HCT116 (cell line): ENCODE data around the gene GSTM4. TPM values are rescaled to one million over a fixed set of nuclear protein-coding genes. Genes with fewer than 3 reads are reported as not detected.

ENCODE experiments used
- ATAC-seq: fragments of 200-7000 bp; cut with Tn5 transposase; 2 replicates; pipeline ENCODE4 v1.9.1; 2020; ENCODE audit warnings: mild to moderate bottlenecking, moderate library complexity
- BruUV-seq: library from RNA; stranded (reverse); fragments of 400-500 nt; replicated peaks from 2 replicates; lab custom pipeline; 2021; lab: Mats Ljungman, UMichigan
- CTCF ChIA-PET: fragments of 300-600 bp; sonication (Branson Sonifier 250); formaldehyde crosslinking; loops from one replicate; lab custom pipeline; 2021; ENCODE audit warnings: antibody characterized with exemption; lab: Charles Lee
- POLR2A ChIA-PET: fragments of 300-600, 350-600 bp; sonication (Branson Sonifier 250); formaldehyde crosslinking; loops from one replicate; lab custom pipeline; 2021; ENCODE audit warnings: antibody characterized with exemption; lab: Charles Lee
- RAD21 ChIA-PET, 2 experiments: fragments of 300-600 bp; sonication (Branson Sonifier 250); formaldehyde crosslinking; loops; one replicate each; lab custom pipeline; 2023; ENCODE audit warnings: low total read pairs in 2 of 2; ENCODE audit not compliant: uncharacterized antibody in 2 of 2, unreplicated experiment in 2 of 2, low non-redundant PET in 1 of 2; lab: Charles Lee
- DNase-seq: peaks from one replicate; pipeline ENCODE4 v3.0.0-alpha.2; 2010; ENCODE audit warnings: low read depth, low spot score
- H2AFZ ChIP-seq: fragments of 200-600 bp; shearing (Covaris generic), sonication (generic); 2 replicates; pipeline ENCODE4 v1.6.1; 2017; ENCODE audit warnings: low read depth, mixed run types, mixed read lengths, antibody characterized with exemption, low read length; ENCODE audit not compliant: poor library complexity, severe bottlenecking
- H3K27ac ChIP-seq: 2 replicates; pipeline ENCODE4 v1.5.1; 2012; ENCODE audit warnings: low read depth, low read length
- H3K27me3 ChIP-seq: fragments of 200-600 bp; sonication (generic); 2 replicates; pipeline ENCODE4 v1.6.1; 2016; ENCODE audit warnings: mixed run types, low read length, mixed read lengths; ENCODE audit not compliant: insufficient read depth
- H3K36me3 ChIP-seq, 2 experiments: fragments of 200-500 bp in 1 of 2; fragments of 200-600 bp in 1 of 2; sonication (Bioruptor generic) in 1 of 2; sonication (generic) in 1 of 2; 2 replicates each; pipeline versions ENCODE4 v1.5.1 to v1.6.1; 2014 to 2016; ENCODE audit warnings: low read length in 2 of 2, inconsistent platforms in 1 of 2, mixed read lengths in 1 of 2, mixed run types in 1 of 2; ENCODE audit not compliant: insufficient read depth in 2 of 2, control insufficient read depth in 1 of 2
- H3K4me1 ChIP-seq, 2 experiments: fragments of 200-600 bp in 1 of 2; sonication (generic) in 1 of 2; 2 replicates each; pipeline versions ENCODE4 v1.5.1 to v1.6.1; 2012 to 2017; ENCODE audit warnings: low read length in 2 of 2, inconsistent platforms in 1 of 2, mild to moderate bottlenecking in 1 of 2, mixed read lengths in 1 of 2, mixed run types in 1 of 2, moderate library complexity in 1 of 2; ENCODE audit not compliant: insufficient read depth in 2 of 2, control insufficient read depth in 1 of 2
- H3K4me2 ChIP-seq: fragments of 200-600 bp; sonication (generic); 2 replicates; pipeline ENCODE4 v1.6.1; 2017; ENCODE audit warnings: mixed run types, low read length, mixed read lengths
- H3K4me3 ChIP-seq, 2 experiments: fragments of 200-600 bp in 1 of 2; sonication (generic) in 1 of 2; replicated peaks in 1 of 2; 2 replicates each; pipeline ENCODE4 v1.5.1; 2011 to 2016; ENCODE audit warnings: low read length in 2 of 2, control low read depth in 1 of 2, low read depth in 1 of 2, mild to moderate bottlenecking in 1 of 2, mixed read lengths in 1 of 2, mixed run types in 1 of 2
- H3K79me2 ChIP-seq: fragments of 200-600 bp; sonication (generic); 2 replicates; pipeline ENCODE4 v1.6.1; 2017; ENCODE audit warnings: mild to moderate bottlenecking, mixed run types, low read length, moderate library complexity, mixed read lengths; ENCODE audit not compliant: insufficient read depth
- H3K9ac ChIP-seq: fragments of 200-600 bp; sonication (generic); 2 replicates; pipeline ENCODE4 v1.6.1; 2016; ENCODE audit warnings: low read length, mixed read lengths
- H3K9me2 ChIP-seq: fragments of 200-600 bp; sonication (generic), shearing (Covaris generic); 2 replicates; pipeline ENCODE4 v1.6.1; 2017; ENCODE audit warnings: mixed run types, mild to moderate bottlenecking, moderate library complexity; ENCODE audit not compliant: insufficient read depth
- H3K9me3 ChIP-seq, 2 experiments: fragments of 200-500 bp in 1 of 2; fragments of 200-600 bp in 1 of 2; sonication (Bioruptor generic) in 1 of 2; sonication (generic) in 1 of 2; 2 replicates each; pipeline ENCODE4 v1.6.1; 2014 to 2017; ENCODE audit warnings: low read length in 2 of 2, mixed read lengths in 2 of 2, inconsistent platforms in 1 of 2, low read depth in 1 of 2, mild to moderate bottlenecking in 1 of 2, mixed run types in 1 of 2, moderate library complexity in 1 of 2; ENCODE audit not compliant: control insufficient read depth in 1 of 2, insufficient read depth in 1 of 2
- H4K20me1 ChIP-seq: fragments of 200-600 bp; sonication (generic), shearing (Covaris generic); 2 replicates; pipeline ENCODE4 v1.6.1; 2017; ENCODE audit warnings: mixed run types, mild to moderate bottlenecking, moderate library complexity; ENCODE audit not compliant: insufficient read depth
- ELF1 ChIP-seq: IDR thresholded peaks from 2 replicates; pipeline ENCODE4 v1.6.1; 2012; ENCODE audit warnings: low read depth, borderline replicate concordance
- EZH2 ChIP-seq: fragments of 200-600 bp; sonication (generic); IDR thresholded peaks from 2 replicates; pipeline ENCODE4 v1.6.1; 2017; ENCODE audit warnings: antibody characterized with exemption, mixed run types
- FOSL1 ChIP-seq: IDR thresholded peaks from 2 replicates; pipeline ENCODE4 v1.6.1; 2012; ENCODE audit warnings: low read depth
- JUND ChIP-seq: IDR thresholded peaks from 2 replicates; pipeline ENCODE4 v1.6.1; 2012
- MAX ChIP-seq: IDR thresholded peaks from 2 replicates; pipeline ENCODE4 v1.6.1; 2012
- POLR2AphosphoS5 ChIP-seq: IDR thresholded peaks from 2 replicates; pipeline ENCODE4 v1.6.1; 2011; ENCODE audit warnings: mild to moderate bottlenecking, low read depth, low read length, moderate library complexity
- SRF ChIP-seq: IDR thresholded peaks from 2 replicates; pipeline ENCODE4 v1.6.1; 2012; ENCODE audit warnings: low read depth
- ZBTB33 ChIP-seq: IDR thresholded peaks from 2 replicates; pipeline ENCODE4 v1.6.1; 2011; ENCODE audit warnings: mild to moderate bottlenecking, low read length, moderate library complexity; ENCODE audit not compliant: insufficient replicate concordance; ENCODE audit errors: extremely low read depth
- ZFX ChIP-seq: fragments of 450-650 bp; IDR thresholded peaks from 2 replicates; pipeline ENCODE4 v1.6.1; 2017
- intact Hi-C: fragments of 100-400 bp; cut with micrococcal nuclease; formaldehyde crosslinking; loops from 2 replicates; pipeline ENCODE4 v1.10.0; 2022
- total RNA-seq: library from RNA; stranded (reverse); gene quantifications from one replicate; pipeline ENCODE4 v1.2.1, GENCODE V29; 2021; ENCODE audit not compliant: unreplicated experiment
- TF ChIP-seq, protein P1 (sequence below): IDR thresholded peaks from 2 replicates; pipeline ENCODE4 v1.6.1; 2012; ENCODE audit warnings: low read depth

GSTM4 gene
- total RNA-seq, 1 experiment from 2014 or later = 15.9 TPM

- no peaks in the 10 kb centered on the region for H3K27me3 ChIP-seq
- BruUV-seq = no TSS peak
- H4K20me1 ChIP-seq = no peaks in the 10 kb centered on the region
- no peaks in the 10 kb centered on the region for H3K9me3 ChIP-seq
- DNase-seq (no peak), ATAC-seq (no peak)
- no peaks in the 10 kb centered on the region for H3K79me2 ChIP-seq
- H3K4me2 ChIP-seq = no peak overlapping the region
- TF ChIP-seq SRF (no peak), JUND (no peak), POLR2AphosphoS5 (no peak)
- TF ChIP-seq, protein P1, sequence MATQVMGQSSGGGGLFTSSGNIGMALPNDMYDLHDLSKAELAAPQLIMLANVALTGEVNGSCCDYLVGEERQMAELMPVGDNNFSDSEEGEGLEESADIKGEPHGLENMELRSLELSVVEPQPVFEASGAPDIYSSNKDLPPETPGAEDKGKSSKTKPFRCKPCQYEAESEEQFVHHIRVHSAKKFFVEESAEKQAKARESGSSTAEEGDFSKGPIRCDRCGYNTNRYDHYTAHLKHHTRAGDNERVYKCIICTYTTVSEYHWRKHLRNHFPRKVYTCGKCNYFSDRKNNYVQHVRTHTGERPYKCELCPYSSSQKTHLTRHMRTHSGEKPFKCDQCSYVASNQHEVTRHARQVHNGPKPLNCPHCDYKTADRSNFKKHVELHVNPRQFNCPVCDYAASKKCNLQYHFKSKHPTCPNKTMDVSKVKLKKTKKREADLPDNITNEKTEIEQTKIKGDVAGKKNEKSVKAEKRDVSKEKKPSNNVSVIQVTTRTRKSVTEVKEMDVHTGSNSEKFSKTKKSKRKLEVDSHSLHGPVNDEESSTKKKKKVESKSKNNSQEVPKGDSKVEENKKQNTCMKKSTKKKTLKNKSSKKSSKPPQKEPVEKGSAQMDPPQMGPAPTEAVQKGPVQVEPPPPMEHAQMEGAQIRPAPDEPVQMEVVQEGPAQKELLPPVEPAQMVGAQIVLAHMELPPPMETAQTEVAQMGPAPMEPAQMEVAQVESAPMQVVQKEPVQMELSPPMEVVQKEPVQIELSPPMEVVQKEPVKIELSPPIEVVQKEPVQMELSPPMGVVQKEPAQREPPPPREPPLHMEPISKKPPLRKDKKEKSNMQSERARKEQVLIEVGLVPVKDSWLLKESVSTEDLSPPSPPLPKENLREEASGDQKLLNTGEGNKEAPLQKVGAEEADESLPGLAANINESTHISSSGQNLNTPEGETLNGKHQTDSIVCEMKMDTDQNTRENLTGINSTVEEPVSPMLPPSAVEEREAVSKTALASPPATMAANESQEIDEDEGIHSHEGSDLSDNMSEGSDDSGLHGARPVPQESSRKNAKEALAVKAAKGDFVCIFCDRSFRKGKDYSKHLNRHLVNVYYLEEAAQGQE = no peak
- RAD21 ChIA-PET = no interaction called here
- POLR2A ChIA-PET = no interaction called here
- H3K4me3 ChIP-seq = no peak overlapping the region
- H3K9ac ChIP-seq = no peak overlapping the region
- intact Hi-C loops = no loop called here
- H3K27ac ChIP-seq = no peak overlapping the region
- no peaks in the 10 kb centered on the region for H3K9me2 ChIP-seq
- H3K36me3 ChIP-seq = no peaks in the 10 kb centered on the region
- CTCF ChIA-PET = no interaction called here
- H3K4me1 ChIP-seq = peaks cover 7 to 31% of the 10 kb centered on the region in 2 experiments
- H2AFZ ChIP-seq = no peak overlapping the region
Measured at GRCh38 chr1:109609881-109610280, 46.0 kb upstream of the GSTM4 start.

DNA sequence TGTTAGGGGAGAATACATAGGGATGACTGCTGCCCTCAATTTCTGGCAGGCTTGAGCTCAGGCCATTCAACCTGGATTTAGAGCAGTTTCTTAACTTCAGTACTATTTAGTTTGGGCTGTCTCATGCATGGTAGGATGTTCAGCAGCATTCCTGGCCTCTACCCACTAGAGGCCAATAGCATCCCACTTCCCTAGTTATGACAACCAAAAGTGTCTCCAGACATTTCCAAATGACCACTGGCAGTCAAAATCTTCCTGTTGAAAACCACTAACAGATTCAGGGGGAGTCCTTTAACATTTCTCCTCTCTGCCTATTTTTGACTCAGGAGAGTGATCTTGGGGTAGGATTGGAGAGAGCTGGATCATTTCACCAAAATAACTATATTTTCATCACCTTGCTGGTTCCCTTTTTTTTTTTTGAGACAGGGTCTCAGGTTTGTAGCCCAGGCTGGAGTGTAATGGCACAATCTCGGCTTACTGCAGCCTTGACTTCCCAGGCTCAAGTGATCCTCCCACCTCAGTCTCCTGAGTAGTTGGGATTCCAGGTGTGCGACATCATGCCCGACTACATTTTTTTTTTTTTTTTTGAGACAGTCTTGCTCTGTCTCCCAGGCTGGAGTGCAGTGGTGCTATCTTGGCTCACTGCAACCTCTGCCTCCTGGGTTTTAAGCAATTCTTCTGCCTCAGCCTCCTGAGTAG is 45.1 kb upstream of the GSTM4 start:
- ChIA-PET RAD21 (interaction anchor here in 1 of 2 experiments (0.7 kb wide), 1 partner anchor 29 kb away, joined by 3 read pairs; no protein-coding TSS in a partner anchor), POLR2A (no interaction called here), CTCF (no interaction called here)
- no peaks in the 10 kb centered on the region for H3K27me3 ChIP-seq
- H4K20me1 ChIP-seq = no peaks in the 10 kb centered on the region
- no TSS peak for BruUV-seq
- H3K4me2 ChIP-seq = peak overlapping the region; percentile 46
- H3K9me3 ChIP-seq = no peaks in the 10 kb centered on the region
- H3K4me1 ChIP-seq = peaks cover 7 to 31% of the 10 kb centered on the region in 2 experiments
- no peak overlapping the region for H3K9ac ChIP-seq
- ATAC-seq = peak; percentile 72; the same call in 1 of the 2 replicates
- no peak overlapping the region for H2AFZ ChIP-seq
- H3K36me3 ChIP-seq = no peaks in the 10 kb centered on the region
- no peaks in the 10 kb centered on the region for H3K9me2 ChIP-seq
- no peaks in the 10 kb centered on the region for H3K79me2 ChIP-seq
- no peak for DNase-seq
- intact Hi-C loops = no loop called here
- H3K4me3 ChIP-seq = no peak overlapping the region
- H3K27ac ChIP-seq = no peak overlapping the region
- TF ChIP-seq EZH2 (no peak), ELF1 (no peak), ZFX (no peak), MAX (no peak), JUND (no peak), FOSL1 (no peak), ZBTB33 (no peak)
